ENCODE measurements around the gene RBFOX1.

DNA sequence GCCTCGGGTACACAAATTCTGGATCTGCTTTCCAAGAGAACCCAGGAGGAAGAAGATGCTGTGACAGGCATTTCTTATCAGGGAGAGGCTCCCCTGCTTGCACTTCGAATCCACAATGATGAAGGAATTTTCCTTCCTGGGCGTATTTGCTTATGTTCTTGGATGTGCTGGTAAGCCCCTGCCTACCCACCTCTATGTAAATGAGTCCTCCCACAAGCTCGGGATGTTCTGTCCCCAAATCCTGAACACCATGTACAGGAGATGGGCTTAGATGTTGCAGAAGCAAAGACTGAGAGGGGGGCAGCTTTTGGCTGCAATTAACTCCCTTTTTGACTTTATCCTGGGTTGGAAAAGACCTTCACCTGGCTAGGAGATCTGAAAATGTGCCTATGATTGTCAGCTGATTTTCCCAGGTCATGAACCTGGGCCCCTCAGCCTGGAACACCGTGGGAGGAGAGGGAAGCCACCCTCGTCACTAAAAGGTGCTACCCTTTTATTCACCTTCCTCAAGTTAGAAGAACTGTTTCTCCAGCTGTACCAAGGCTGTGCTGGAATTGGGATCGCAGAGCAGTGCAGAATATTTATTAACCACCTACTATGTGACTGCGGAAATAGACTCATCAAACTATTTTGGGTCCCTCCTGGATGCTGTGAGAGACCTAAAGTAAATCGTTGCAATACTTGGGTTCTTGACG, 150.1 kb downstream of the RBFOX1 start:
- TF ChIP-seq EP300 (IDR thresholded peaks at IDR 0.05), result no peak
- TF ChIP-seq, protein P1, sequence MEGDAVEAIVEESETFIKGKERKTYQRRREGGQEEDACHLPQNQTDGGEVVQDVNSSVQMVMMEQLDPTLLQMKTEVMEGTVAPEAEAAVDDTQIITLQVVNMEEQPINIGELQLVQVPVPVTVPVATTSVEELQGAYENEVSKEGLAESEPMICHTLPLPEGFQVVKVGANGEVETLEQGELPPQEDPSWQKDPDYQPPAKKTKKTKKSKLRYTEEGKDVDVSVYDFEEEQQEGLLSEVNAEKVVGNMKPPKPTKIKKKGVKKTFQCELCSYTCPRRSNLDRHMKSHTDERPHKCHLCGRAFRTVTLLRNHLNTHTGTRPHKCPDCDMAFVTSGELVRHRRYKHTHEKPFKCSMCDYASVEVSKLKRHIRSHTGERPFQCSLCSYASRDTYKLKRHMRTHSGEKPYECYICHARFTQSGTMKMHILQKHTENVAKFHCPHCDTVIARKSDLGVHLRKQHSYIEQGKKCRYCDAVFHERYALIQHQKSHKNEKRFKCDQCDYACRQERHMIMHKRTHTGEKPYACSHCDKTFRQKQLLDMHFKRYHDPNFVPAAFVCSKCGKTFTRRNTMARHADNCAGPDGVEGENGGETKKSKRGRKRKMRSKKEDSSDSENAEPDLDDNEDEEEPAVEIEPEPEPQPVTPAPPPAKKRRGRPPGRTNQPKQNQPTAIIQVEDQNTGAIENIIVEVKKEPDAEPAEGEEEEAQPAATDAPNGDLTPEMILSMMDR (IDR thresholded peaks at IDR 0.05), result no peak
- no peak for TF ChIP-seq POLR2AphosphoS5 (IDR thresholded peaks at IDR 0.05)
- no peak for TF ChIP-seq POLR2A (IDR thresholded peaks at IDR 0.05)
